Hypothalamus (tissue), 51 donors: Measurements from ENCODE around the gene AGK.
"Not testable (repeated sequence)": the region's sequence is repeated elsewhere in the genome, so short reads cannot be mapped to it uniquely, and the experiment has no call there.

Source experiments
- DNase-seq, 51 donors: peaks; one replicate each; lab custom pipeline; 2025; lab: John Stamatoyannopoulos, UW

Gene AGK

DNA sequence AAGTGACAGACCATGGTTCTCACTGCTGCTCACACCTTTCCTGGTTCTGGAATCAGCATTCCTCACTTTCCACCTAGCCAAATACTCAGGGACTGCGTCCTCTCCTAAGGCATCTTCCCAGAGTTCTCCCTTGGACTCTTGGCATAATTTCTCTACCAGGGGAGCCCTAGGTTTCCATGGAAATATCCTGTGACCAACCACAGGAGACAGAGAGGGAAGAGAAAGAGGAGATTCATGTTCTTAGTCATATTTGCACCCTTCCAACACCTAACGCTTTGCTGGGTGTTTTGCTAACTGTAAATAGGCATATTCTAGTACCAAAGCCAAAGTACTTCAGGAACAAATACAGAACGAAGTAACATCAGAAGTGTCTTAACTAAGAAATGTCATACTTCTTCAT, 122.1 kb downstream of the AGK start:
- no peak for DNase-seq

- peak in 2 of 51 donors; percentile 9 to 44 for DNase-seq
Observed at GRCh38 chr7:141674171-141674671, 123.0 kb downstream of the AGK start.

GRCh38 chr7:141674702-141675101, 123.5 kb downstream of the AGK start:
- DNase-seq: peak in 16 of 51 donors; percentile 9 to 53 (median 24)

GRCh38 chr7:141675436-141676215, 124.4 kb downstream of the AGK start:
- peak in 1 of 51 donors; percentile 29 for DNase-seq

GRCh38 chr7:141676618-141677017, 125.4 kb downstream of the AGK start:
- DNase-seq: no peak

DNA sequence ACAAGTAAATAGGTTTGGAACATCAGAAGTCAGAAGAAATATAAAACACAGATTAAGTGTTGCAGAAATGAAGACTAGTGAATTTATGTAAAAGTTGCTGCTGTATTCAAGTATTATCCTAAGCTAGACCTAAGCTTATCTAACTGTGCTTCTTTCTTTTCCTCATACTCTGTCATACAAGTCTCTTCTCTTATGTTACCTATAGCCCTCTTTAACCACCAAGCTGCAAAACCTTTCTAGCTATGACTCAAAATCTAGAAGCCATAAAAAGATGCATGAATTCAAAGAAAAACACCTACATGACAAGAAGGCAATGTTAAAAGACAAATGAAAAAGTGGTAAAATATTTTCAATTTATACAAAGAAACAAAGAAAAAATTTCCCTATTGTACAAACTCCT, 127.8 kb downstream of the AGK start:
- no peak for DNase-seq

GRCh38 chr7:141685285-141686023, 134.2 kb downstream of the AGK start:
- DNase-seq: peak in 16 of 51 donors; percentile 13 to 48 (median 34)

- no peak for DNase-seq
Observed at GRCh38 chr7:141686074-141686473, 134.9 kb downstream of the AGK start.

- no peak for DNase-seq
Observed at GRCh38 chr7:141686670-141687069, 135.5 kb downstream of the AGK start.

- DNase-seq: peak in 2 of 51 donors; percentile 14 to 42
Observed at GRCh38 chr7:141688043-141688442, 136.8 kb downstream of the AGK start.

- DNase-seq: not testable (repeated sequence)
Observed at GRCh38 chr7:141689072-141689825, 138.0 kb downstream of the AGK start.

DNA sequence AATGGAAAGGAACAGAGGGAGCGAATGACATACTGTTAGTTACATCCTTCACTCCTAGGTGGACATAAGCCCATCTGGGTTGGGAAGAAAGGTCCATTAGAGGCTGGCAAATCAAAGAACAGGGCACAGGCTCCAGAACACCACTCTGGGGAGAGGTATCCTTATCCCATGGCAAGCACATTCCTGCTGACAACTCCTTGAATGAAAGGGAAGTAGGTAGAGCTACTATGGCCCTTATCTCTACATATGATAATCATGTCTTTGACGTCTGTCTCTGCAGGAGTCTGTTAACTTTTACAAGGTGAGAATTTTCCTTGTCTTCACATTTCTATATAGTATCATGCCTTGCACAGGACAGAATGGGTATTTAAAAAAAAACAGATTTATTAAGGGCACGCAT, 140.3 kb downstream of the AGK start:
- DNase-seq: no peak

GRCh38 chr7:141691961-141692360, 140.8 kb downstream of the AGK start:
- no peak for DNase-seq

- no peak for DNase-seq
Observed at GRCh38 chr7:141693082-141693481, 141.9 kb downstream of the AGK start.

DNA sequence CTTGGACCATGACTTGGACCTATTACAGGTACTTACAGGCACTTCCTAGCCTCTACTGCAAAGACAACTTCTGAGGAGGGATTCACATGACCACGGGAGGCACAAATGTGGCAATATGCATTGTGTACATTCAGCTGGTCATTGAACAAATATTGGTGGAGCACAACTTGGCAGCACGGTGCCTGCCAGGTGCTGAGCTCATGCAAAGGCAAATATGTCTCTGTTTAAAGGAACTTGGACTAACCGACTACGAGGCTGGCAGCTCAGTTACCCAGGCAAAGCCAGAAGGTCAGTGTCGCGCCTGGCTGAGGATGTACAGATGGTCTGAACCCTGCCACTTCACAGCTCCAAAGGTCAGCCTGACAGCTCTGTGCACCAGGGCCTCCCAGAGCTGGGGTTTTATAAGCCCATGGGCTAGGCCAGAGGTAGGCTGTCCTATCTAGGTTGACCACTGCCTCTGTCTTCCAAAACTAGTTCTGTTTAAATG, 144.6 kb downstream of the AGK start:
- no peak for DNase-seq

DNA sequence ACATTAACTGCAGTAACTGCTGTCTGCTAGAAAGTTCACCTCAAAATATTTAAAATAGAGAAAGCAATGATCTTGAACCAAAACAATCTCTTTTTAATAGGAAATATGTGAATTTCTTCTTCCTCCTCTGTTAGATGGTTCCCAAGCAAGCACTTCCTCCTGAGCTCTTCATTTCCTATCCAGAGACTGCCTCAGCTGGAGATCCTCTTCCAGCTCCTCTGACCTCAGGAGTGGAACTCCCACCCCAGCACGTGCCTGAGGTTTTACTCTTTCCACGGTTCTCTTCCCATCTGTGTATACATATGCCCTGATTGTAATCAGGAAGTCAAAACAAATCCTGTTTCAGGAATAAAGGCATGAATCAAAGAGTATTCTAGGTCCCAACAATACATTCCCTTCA, 145.1 kb downstream of the AGK start:
- no peak for DNase-seq

DNA sequence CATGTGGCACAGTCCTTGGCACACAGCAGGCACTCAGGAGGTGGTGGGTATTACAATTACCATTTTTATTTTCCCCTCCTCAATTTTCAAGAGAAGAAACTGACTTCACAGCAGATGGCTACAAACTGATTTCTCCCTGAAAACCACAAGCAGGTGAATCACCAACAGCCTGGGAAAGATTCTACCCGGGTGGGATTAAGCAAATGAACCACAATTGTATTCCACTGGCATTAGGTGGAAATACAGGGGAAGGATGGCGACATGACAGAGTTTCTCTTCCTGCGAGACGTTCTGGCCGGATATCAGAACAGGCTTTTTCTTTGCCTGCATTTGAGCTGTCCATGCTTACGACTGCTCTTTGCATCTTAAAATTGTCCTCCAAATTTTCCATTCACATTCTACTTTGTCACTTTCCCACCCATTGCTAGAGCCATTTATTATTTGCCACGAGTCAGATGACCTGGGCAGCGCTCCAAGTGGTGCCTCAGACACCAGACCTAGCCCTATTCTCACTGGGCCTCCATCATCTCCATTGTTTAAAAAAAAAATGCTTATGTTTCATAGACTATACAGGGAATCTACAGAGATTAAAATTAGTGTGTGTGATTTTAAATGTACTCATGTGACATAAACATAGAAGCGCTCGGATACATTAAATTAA, 146.1 kb downstream of the AGK start:
- peak in 29 of 51 donors; percentile 10 to 74 (median 48) for DNase-seq

GRCh38 chr7:141698247-141699015, 147.2 kb downstream of the AGK start:
- peak in 2 of 51 donors; percentile 41 to 48 for DNase-seq

DNA sequence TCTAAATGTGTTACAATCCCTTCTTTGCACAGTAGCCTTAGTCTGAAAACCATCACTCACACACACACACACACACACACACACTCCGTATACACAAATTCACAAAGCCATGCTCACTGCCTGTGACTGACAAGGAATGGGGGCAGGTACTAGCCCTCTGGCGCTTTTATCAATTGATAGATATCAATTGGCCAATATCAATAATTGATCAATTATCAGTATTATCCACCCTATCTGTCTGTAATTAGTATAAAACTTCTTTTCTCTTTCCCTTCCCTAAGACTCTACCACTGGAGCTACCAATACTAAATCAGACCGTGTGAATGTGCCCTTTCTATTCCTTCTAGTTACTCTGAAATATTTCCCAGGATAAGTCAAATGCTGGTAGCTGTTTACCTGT, 148.7 kb downstream of the AGK start:
- DNase-seq: no peak
